ENCODE measurements around the gene TRRAP.

DNA sequence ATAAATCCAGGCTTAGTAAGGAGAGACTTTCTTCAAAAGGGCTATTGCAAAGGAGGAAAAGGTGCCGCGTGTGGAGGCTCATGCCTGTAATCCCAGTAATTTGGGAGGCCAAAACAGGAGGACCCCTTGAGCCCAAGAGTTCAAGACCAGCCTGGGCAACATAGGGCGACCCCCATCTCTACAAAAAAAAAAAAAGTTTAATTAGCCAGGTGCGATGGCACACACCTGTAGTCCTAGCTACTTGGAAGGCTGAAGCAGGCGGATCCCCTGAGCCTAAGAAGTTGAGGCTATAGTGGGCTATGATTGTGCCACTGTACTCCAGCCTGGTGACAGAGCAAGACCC lies 40.7 kb upstream of the TRRAP start:
- TF ChIP-seq, protein P1, sequence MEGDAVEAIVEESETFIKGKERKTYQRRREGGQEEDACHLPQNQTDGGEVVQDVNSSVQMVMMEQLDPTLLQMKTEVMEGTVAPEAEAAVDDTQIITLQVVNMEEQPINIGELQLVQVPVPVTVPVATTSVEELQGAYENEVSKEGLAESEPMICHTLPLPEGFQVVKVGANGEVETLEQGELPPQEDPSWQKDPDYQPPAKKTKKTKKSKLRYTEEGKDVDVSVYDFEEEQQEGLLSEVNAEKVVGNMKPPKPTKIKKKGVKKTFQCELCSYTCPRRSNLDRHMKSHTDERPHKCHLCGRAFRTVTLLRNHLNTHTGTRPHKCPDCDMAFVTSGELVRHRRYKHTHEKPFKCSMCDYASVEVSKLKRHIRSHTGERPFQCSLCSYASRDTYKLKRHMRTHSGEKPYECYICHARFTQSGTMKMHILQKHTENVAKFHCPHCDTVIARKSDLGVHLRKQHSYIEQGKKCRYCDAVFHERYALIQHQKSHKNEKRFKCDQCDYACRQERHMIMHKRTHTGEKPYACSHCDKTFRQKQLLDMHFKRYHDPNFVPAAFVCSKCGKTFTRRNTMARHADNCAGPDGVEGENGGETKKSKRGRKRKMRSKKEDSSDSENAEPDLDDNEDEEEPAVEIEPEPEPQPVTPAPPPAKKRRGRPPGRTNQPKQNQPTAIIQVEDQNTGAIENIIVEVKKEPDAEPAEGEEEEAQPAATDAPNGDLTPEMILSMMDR (conservative IDR thresholded peaks at IDR 0.05; ENCODE audit: low read depth, low read length): no peak
- TF ChIP-seq RCOR1 (IDR thresholded peaks at IDR 0.05; ENCODE audit: insufficient replicate concordance, low read length) (no peak), NFE2L2 (IDR thresholded peaks at IDR 0.05; ENCODE audit: low read depth, low read length) (no peak), CEBPB (IDR thresholded peaks at IDR 0.05; ENCODE audit: low read depth, low read length) (no peak), RAD21 (IDR thresholded peaks at IDR 0.05; ENCODE audit: low read length) (no peak), RFX5 (IDR thresholded peaks at IDR 0.05; ENCODE audit: low read depth, low read length) (no peak), POLR2A (IDR thresholded peaks at IDR 0.05; ENCODE audit: low read depth, low read length) (no peak), MAFK (IDR thresholded peaks at IDR 0.05; ENCODE audit: low read depth, low read length) (no peak), SMC3 (IDR thresholded peaks at IDR 0.05; ENCODE audit: low read depth, low read length) (no peak)
- TF ChIP-seq, protein P2, sequence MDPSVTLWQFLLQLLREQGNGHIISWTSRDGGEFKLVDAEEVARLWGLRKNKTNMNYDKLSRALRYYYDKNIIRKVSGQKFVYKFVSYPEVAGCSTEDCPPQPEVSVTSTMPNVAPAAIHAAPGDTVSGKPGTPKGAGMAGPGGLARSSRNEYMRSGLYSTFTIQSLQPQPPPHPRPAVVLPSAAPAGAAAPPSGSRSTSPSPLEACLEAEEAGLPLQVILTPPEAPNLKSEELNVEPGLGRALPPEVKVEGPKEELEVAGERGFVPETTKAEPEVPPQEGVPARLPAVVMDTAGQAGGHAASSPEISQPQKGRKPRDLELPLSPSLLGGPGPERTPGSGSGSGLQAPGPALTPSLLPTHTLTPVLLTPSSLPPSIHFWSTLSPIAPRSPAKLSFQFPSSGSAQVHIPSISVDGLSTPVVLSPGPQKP (IDR thresholded peaks at IDR 0.05; ENCODE audit: borderline replicate concordance, low read depth, low read length): no peak
